ENCODE data around the gene FARSB. TPM values are rescaled to one million over a fixed set of nuclear protein-coding genes. Genes with fewer than 3 reads are reported as not detected.

The FARSB gene
- total and polyA plus RNA-seq, 4 donors, result 9.5 to 17.0 (median 15.5) TPM

DNA sequence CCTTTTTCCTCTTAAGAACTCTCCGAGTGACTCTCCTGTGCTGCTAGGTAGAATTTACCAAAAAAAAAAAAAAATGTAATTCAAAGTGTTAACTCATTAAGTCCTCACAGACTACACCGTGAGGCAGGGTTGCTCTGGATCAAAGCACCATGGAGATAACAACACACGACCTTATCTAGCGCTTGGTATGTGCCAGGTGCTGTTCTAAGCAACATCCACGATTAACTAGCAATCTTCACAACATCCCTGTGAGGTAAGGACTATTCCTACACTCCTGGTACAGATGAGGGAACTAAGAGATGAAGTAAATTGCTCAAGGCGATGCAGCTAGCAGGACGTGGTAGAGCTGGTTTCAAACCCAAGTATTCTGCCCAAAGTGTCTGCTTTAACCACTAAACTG, 17.4 kb upstream of the FARSB start:
- H3K4me1 ChIP-seq (ENCODE audit: control insufficient read depth in 5 of 5, insufficient read depth in 5 of 5, low read length in 5 of 5), result peaks cover 0 to 10% (median 0%) of the 10 kb centered on the region in 5 donors
- H3K9ac ChIP-seq (ENCODE audit: insufficient read depth in 1 of 2, low read length in 2 of 2), result no peak overlapping the region
- ATAC-seq (ENCODE audit: insufficient read depth, low FRiP score) (no peak), DNase-seq (no peak)
- H3K9me3 ChIP-seq (ENCODE audit: control insufficient read depth in 4 of 4, insufficient read depth in 3 of 4, low read length in 3 of 4), result no peaks in the 10 kb centered on the region
- TF ChIP-seq, protein P1, sequence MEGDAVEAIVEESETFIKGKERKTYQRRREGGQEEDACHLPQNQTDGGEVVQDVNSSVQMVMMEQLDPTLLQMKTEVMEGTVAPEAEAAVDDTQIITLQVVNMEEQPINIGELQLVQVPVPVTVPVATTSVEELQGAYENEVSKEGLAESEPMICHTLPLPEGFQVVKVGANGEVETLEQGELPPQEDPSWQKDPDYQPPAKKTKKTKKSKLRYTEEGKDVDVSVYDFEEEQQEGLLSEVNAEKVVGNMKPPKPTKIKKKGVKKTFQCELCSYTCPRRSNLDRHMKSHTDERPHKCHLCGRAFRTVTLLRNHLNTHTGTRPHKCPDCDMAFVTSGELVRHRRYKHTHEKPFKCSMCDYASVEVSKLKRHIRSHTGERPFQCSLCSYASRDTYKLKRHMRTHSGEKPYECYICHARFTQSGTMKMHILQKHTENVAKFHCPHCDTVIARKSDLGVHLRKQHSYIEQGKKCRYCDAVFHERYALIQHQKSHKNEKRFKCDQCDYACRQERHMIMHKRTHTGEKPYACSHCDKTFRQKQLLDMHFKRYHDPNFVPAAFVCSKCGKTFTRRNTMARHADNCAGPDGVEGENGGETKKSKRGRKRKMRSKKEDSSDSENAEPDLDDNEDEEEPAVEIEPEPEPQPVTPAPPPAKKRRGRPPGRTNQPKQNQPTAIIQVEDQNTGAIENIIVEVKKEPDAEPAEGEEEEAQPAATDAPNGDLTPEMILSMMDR (IDR thresholded peaks at IDR 0.05; ENCODE audit: control extremely low read depth, extremely low read depth), result no peak
- H3K4me3 ChIP-seq, result no peak overlapping the region
- H3K27me3 ChIP-seq (ENCODE audit: control insufficient read depth in 3 of 3, insufficient read depth in 3 of 3, low read length in 2 of 3), result peaks cover 0 to 27% (median 19%) of the 10 kb centered on the region in 3 donors
- WGBS, 2 donors, result 66 to 77% methylated on average over 7 of the region's 7 CpGs
- H3K36me3 ChIP-seq (ENCODE audit: control insufficient read depth in 4 of 4, insufficient read depth in 4 of 4, low read length in 4 of 4), result no peaks in the 10 kb centered on the region
- no peak overlapping the region for H3K27ac ChIP-seq (ENCODE audit: low read depth in 1 of 2, low read length in 1 of 2)

DNA sequence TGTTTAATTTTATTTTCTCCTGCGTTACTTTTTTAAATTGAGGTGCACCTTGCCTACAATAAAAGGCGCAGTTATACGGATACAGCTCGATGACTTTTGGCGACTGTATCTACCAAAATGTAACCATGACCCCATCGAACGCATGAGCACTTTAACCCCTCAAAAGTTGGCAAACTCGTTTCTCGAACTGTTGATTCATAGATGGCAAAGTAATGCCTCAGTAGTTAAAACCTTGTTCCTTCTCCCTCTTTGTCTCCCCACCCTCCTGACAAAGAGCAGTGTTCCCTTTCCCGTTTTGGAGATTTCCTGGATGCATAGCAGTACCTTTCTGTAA, 16.1 kb upstream of the FARSB start:
- ATAC-seq (ENCODE audit: insufficient read depth, low FRiP score) (no peak), DNase-seq (no peak)
- Histone ChIP-seq H3K9ac (ENCODE audit: insufficient read depth in 1 of 2, low read length in 2 of 2) (no peak overlapping the region), H3K27me3 (ENCODE audit: control insufficient read depth in 3 of 3, insufficient read depth in 3 of 3, low read length in 2 of 3) (peaks cover 0 to 21% (median 19%) of the 10 kb centered on the region in 3 donors), H3K4me1 (ENCODE audit: control insufficient read depth in 5 of 5, insufficient read depth in 5 of 5, low read length in 5 of 5) (peaks cover 0 to 10% (median 0%) of the 10 kb centered on the region in 5 donors), H3K36me3 (ENCODE audit: control insufficient read depth in 4 of 4, insufficient read depth in 4 of 4, low read length in 4 of 4) (no peaks in the 10 kb centered on the region), H3K4me3 (no peak overlapping the region), H3K9me3 (ENCODE audit: control insufficient read depth in 4 of 4, insufficient read depth in 3 of 4, low read length in 3 of 4) (no peaks in the 10 kb centered on the region), H3K27ac (ENCODE audit: low read depth in 1 of 2, low read length in 1 of 2) (no peak overlapping the region)
- TF ChIP-seq, protein P1 (IDR thresholded peaks at IDR 0.05; ENCODE audit: control extremely low read depth, extremely low read depth), result no peak
- 16 to 22% methylated on average over 10 of the region's 10 CpGs for WGBS, 2 donors

DNA sequence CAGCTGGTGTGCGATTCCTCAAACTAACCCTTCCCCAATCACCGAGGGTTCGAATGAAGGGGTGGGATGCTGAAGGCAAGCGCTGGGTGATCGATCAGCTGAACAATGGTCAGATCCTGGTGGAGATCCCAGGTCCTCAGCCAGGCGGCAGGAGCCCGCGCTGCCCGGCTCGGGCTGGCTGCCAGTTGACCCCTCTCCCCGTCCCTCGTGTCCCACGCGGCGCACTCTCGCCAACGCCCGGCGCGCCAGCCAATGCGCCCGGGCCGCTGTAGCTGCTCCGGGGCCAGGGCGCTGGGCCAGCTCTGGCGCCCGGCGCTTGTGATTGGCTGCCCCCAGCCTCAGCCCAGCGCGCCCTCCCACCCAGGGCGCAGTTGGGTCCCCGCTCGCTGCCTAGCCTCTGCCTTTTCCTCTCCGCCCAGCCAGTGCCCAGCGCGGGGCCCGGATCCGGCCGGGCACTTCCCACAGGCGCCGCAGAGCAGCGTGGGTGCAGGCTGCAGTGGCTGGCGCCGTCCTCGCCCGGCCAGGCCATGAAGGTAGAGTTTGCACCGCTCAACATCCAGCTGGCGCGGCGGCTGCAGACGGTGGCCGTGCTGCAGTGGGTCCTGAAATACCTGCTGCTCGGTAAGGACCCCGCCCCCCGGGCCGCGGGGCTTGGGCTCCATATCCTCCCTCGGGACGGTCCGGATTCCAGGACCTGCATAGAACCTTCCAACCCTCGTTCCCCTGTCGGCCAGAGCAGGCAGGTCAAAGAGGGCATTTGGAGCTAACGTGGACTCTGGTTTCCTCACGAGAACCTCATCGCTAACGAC, 15.6 kb upstream of the FARSB start, which contains the start of gene MOGAT1:
Gene MOGAT1, plus strand, starts transcription at position 400 of the 809 bp plus-strand sequence. Its CDS starts 128 bp downstream, at position 528.
- H3K27ac ChIP-seq (ENCODE audit: low read depth in 1 of 2, low read length in 1 of 2), result peak within 1 kb of the TSS in 1 of 2 donors; percentile 14
- WGBS, 2 donors, result 2 to 3% methylated on average over 60 to 66 of the region's 66 CpGs
- H3K36me3 ChIP-seq (ENCODE audit: control insufficient read depth in 4 of 4, insufficient read depth in 4 of 4, low read length in 4 of 4), result no peaks in the 10 kb centered on the region
- DNase-seq (peak; percentile 26 to 59 (median 46)), ATAC-seq (ENCODE audit: insufficient read depth, low FRiP score) (peak; percentile 71)
- peak within 1 kb of the TSS; percentile 43 for H3K4me3 ChIP-seq
- peaks cover 0 to 21% (median 19%) of the 10 kb centered on the region in 3 donors for H3K27me3 ChIP-seq (ENCODE audit: control insufficient read depth in 3 of 3, insufficient read depth in 3 of 3, low read length in 2 of 3)
- TF ChIP-seq, protein P1 (IDR thresholded peaks at IDR 0.05; ENCODE audit: control extremely low read depth, extremely low read depth), result no peak
- no peak within 1 kb of the TSS for H3K9ac ChIP-seq (ENCODE audit: insufficient read depth in 1 of 2, low read length in 2 of 2)
- no peaks in the 10 kb centered on the region for H3K9me3 ChIP-seq (ENCODE audit: control insufficient read depth in 4 of 4, insufficient read depth in 3 of 4, low read length in 3 of 4)
- peaks cover 0 to 10% (median 0%) of the 10 kb centered on the region in 5 donors for H3K4me1 ChIP-seq (ENCODE audit: control insufficient read depth in 5 of 5, insufficient read depth in 5 of 5, low read length in 5 of 5)
